Activated CD4-positive, alpha-beta T cell treated with anti-CD3 and anti-CD28 coated beads for 36 hours (primary cell): Measurements from ENCODE around the gene PAQR8. TPM values are rescaled to one million over a fixed set of nuclear protein-coding genes. Genes with fewer than 3 reads are reported as not detected.

Experiments used
- total RNA-seq, 2 experiments: library from RNA; stranded (reverse); gene quantifications; one replicate each; pipeline ENCODE4 v1.2.3, GENCODE V29; 2021

Gene PAQR8
- total RNA-seq, 2 experiments from 2014 or later: 9.0 to 9.1 TPM

Other genes starting within 250 kb of the PAQR8 start
- gene IL17A, start 175.8 kb upstream of the PAQR8 start, total RNA-seq: 10 to 100 TPM in 1 of 2 experiments, 1 to 10 TPM in 1; 9.1 to 11.9 TPM
- gene IL17F, start 117.7 kb upstream of the PAQR8 start, total RNA-seq: 100 to 1,000 TPM; 155 to 157 TPM
- gene MCM3, start 77.4 kb upstream of the PAQR8 start, total RNA-seq: 100 to 1,000 TPM; 276 to 279 TPM
- 1 to 10 TPM; 2.2 to 3.6 TPM for gene EFHC1, start 58.2 kb downstream of the PAQR8 start, total RNA-seq
- 1 to 10 TPM; 3.5 to 3.6 TPM for gene TRAM2, start 214.9 kb downstream of the PAQR8 start, total RNA-seq